HG03135 (cell line): Measurements from ENCODE around the gene CCL24.
"Not testable (repeated sequence)": the region's sequence is repeated elsewhere in the genome, so short reads cannot be mapped to it uniquely, and the experiment has no call there.

ENCODE experiments used
- ATAC-seq: cut with Tn5 transposase; IDR thresholded peaks from one replicate; pipeline ENCODE4 v1.9.1; 2021; ENCODE audit warnings: mild to moderate bottlenecking, moderate library complexity; ENCODE audit not compliant: unreplicated experiment

The CCL24 gene

DNA sequence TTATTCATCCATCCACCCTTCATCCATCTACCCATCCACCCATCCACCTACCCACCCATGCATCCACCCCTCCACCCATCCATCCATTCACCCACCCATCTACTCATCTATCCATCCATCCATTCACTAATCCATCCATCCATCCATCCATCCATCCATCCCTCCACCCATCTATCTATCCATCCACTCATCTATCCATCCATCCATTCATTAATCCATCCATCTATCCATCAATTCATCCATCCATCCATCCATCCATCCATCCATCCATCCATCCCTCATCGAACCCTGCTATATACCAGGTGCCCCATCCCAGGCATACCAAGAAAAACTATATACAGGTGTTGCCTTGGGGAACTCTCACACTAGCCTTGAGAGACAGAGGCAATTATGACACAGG lies 7.1 kb upstream of the CCL24 start:
- ATAC-seq, result no peak

DNA sequence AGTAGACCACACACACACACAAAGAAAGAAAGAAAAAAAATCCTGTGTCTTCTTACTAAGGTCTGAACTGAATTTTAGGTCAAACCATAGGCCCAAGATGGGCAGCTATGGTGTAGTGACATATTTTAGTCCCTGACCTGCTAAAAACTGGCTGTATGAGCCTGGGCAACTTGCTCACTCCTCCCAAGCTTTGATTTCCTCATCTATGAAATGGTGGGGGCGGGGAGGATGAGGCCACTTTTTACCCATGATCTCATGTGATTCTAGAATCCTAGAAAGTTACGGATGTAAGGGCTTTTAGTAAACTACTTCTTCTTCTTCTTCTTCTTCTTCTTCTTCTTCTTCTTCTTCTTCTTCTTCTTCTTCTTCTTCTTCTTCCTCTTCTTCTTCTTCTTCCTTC lies 6.1 kb upstream of the CCL24 start:
- no peak for ATAC-seq

DNA sequence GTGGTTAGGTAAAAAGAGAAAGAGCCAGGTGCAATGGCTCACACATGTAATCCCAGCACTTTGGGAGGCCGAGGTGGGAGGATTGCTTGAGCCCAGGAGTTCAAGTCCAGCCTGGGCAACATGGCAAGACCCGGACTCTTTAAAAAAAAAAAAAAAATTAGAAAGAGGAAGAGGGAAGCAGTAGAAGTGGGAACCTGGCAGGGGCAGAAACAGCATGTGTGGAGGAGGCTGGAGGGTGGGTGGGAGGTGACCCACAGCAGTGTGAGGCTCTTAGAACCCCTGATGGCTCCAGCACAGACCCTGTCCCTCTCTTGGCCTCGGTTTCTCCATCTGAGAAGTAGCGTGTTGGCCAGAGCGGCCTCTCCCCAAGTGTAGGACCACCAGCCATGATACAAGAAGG lies 4.9 kb upstream of the CCL24 start:
- ATAC-seq, result no peak

DNA sequence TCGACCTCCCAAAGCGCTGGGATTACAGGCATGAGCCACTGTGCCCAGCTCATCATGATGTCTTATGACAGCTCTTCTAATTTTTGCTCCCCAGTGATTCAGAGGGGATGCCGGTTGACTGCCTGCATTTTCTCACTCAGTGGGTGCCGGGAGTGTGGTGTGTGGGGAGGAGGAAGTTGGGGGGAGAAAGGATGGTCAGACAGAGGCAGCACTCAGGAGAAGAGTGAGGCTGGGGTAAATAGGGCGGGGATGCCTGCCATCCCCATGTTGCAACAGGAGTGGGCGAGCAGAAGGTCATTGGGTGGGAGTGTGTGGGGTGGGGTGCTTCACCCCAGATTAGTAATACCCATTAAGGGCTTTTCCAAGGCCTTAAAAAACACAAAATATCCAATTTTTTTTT lies 3.5 kb upstream of the CCL24 start:
- ATAC-seq, result no peak

GRCh38 chr7:75815418-75816064 lies 1.9 kb upstream of the CCL24 start:
- no peak for ATAC-seq

DNA sequence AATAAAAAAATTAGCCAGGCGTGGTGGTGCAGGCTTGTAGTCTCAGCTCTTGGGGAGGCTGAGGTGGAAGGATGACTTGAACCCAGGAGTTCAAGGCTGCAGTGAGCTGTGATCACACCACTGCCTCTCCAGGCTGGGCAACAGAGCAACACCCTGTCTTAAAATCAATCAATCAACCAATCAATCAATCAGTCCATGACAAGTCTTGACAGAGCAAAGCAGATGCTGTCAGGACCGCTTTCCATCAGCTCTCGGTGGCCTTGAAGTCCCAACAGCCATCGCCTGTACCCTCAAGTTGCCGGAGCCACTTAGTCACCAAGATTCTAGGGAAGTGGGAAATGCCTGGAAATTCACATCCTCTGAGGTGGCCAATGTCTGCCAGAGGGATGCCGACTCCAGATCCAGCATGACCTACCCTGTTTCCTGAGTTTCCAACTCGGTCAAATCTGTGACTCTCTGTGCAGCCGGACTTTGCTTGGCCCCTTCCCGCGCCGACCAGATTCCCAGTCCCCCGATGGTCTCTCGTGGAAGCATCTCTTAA lies 871 bp upstream of the CCL24 start:
- ATAC-seq, result no peak

- ATAC-seq, result no peak
Measured at GRCh38 chr7:75813084-75813483, 522 bp downstream of the CCL24 start.

DNA sequence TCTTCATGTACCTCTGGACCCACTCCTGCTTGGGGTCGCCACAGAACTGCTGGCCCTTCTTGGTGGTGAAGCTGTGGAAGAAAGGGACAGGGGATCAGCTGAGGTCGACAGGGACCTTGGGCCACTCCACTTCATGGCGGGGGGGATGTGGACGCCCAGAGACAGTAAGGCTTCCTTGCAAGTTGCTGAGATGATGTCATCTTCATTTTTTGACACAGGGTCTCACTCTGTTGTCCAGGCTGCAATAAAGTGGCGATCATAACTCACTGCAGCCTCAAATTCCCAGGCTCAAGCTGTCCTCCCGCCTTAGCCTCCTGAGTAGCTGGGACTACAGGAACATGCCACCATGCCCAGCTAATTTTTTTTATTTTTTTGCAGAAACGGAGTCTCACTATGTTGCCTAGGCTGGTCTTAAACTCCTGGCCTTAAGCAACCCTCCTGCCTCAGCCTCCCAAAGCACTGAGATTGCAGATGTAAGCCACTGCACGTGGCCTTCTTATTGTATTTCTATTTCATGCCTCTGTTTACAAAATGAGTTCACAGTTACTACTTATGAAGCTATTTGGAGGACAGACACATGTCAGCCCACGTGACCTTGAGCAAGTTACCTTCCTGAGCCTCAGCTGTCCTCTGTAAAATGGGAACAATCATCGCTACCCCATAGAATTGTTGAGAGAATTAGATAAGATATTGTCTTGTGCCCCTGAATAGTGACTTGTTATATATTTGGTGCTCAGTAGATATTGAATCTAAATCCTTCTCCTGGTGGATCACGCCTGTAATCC lies 1.5 kb downstream of the CCL24 start:
- ATAC-seq, result no peak

GRCh38 chr7:75809396-75809795 lies 4.2 kb downstream of the CCL24 start:
- ATAC-seq, result no peak

GRCh38 chr7:75808106-75808505 lies 5.5 kb downstream of the CCL24 start:
- ATAC-seq, result no peak

DNA sequence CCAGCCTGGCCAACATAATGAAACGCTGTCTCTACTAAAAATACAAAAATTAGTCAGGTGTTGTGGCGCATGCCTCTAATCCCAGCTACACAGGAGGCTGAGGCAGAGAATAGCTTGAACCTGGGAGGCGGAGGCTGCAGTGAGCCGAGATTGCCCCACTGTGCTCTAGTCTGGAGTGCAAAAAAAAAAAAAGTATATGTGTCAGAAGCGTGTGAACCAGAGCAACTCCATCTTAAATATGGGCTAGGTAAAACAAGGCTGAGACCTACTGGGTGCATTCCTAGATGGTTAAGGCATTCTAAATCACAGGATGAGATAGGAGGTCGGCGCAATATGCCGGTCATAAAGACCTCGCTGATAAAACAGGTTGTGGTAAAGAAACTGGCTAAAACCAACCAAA lies 6.2 kb downstream of the CCL24 start:
- no peak for ATAC-seq

DNA sequence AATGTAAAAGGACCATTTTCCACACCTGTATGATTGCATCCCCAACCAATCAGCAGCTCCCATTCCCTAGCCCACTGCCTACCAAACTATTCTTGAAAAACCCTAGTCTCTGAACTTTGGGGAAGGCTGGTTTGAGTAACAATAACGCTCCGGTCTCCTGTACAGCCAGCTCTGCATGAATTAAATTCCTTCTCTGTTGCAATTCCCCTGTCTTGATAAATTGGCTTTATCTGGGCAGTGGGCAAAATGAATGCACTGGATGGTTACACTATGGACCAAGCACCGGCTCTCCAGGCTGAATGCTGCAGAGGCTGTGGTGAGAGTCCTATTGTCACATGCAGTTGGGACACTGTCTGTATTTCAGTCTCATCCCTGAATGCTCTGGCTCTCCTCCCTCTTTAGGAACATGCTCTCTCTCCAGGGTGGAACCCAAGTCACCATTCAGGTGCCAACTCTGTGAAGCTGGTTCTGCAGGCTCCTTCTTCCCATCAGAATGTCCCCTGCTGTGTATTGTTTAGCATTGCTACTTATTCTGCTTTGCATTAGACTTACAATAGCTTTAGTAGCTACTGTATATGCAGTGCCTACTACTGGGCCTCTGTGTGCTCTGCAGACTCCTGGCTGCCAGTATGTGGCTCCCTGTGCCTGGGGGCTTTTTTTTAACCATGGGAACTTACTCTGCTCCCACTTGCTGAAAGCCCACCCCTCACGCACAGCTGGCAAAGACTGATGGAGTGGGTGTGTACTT lies 6.9 kb downstream of the CCL24 start:
- no peak for ATAC-seq

- ATAC-seq, result no peak
Measured at GRCh38 chr7:75804705-75805104, 8.9 kb downstream of the CCL24 start.

GRCh38 chr7:75804004-75804403 lies 9.6 kb downstream of the CCL24 start:
- ATAC-seq, result no peak

- no peak for ATAC-seq
Measured at GRCh38 chr7:75802552-75802821, 11.1 kb downstream of the CCL24 start.

DNA sequence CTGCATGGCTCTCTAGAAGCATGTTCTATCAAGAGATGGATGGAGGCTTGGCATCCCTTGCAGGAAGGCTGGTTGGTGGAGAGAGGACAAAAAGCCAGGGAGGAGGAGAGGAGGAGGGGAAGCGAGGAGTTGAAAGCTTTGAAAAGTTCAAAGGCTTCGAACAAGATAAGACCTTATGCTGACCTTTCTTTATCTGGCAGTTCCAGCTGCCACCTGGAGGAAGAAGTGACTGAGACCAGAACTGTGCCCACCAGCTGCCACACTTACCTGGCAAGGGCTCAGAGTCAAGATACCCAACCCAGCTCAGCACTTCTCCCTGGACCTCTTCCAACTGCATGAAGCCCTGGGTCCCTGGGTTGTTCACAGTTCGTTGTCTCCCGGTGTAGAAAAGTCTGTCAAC lies 14.8 kb downstream of the CCL24 start:
- ATAC-seq, result no peak

DNA sequence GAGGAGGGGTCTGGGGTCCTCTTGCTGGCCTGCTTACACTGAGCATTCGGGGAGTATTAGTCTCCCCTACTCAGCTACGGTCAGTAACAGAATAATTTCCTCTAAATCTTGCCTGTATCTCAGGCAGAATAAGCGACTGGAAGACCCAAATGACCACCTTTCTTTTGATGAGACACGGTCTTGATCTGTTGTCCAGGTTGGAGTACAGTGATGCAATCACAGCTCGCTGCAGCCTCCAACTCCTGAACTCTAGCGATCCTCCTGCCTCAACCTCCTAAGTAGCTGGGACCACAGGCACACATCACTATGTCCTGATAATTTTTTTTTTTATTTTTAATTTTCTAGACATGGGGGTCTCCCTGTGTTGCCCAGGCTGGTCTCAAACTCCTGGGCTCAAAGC lies 17.2 kb downstream of the CCL24 start:
- no peak for ATAC-seq

DNA sequence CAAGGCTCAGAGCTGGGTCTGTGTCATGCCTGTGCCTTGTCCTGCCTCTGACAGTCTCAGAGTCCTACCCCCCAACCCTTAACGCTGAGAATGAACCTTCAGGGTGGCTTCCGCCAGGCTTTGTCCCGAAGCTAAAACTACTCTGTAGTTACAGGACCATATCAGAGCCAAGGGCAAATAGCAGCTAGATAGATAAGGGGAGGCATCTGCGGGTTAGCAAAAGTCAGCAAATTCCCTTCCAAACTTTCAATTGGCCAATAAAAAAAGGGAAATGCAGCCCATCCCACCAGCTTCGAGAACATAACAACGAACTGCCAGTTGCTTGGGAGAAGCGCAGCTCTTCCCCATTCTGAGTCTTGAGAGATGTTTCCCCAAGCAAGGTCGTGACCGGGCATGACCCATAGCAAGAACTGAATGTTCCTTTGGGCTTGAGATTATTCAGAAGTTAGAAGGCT lies 17.7 kb downstream of the CCL24 start:
- no peak for ATAC-seq

- no peak for ATAC-seq
Measured at GRCh38 chr7:75793676-75794075, 19.9 kb downstream of the CCL24 start.

- ATAC-seq, result not testable (repeated sequence)
Measured at GRCh38 chr7:75792567-75792966, 21.0 kb downstream of the CCL24 start.

DNA sequence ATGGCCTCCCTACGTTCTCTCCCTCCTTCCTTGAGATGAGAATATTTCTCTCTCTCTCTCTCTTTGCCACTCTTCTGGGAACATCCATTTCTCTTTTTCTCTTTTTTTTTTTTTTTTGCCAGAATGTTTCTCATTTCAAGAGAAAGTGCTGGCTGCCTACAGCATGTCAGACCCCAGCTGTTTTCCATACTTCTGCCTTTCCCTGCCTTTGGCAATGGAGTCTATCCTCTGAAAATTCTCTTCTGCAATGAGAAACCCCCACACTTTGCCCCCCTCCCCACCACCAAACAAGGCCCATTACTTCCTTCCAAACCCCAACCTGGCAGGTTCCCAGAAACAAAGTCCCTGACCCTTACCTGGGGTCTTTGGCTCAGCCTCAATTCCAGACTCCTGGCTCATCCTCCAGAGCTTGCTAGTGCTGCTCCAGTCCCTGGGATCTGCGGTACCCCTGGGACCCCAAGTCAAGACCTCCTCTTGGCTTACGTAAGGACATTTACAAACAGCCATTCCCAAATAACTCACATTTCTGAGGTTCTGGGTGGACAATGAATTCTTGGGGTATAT lies 24.2 kb downstream of the CCL24 start:
- ATAC-seq, result no peak
